Upper lobe of left lung (tissue), 6 donors: ENCODE data around the gene ZNF234. TPM values are rescaled to one million over a fixed set of nuclear protein-coding genes. Genes with fewer than 3 reads are reported as not detected.
"Not testable (repeated sequence)": the region's sequence is repeated elsewhere in the genome, so short reads cannot be mapped to it uniquely, and the experiment has no call there.

Source experiments
- ATAC-seq, 2 donors: fragments of 200-7000 bp; cut with Tn5 transposase; one replicate each; pipeline ENCODE4 v1.9.1; 2022; ENCODE audit warnings: mild to moderate bottlenecking in 2 of 2, moderate library complexity in 2 of 2; ENCODE audit not compliant: low FRiP score in 2 of 2
- DNase-seq, 2 donors: peaks; one replicate each; pipeline ENCODE4 v3.0.0-alpha.2; 2019 to 2020
- H3K27ac ChIP-seq, 4 donors: fragments of 200-600 bp; sonication (generic); one replicate each; pipeline ENCODE4 v1.5.1; 2016 to 2019
- H3K27me3 ChIP-seq, 4 donors: fragments of 200-600 bp; sonication (generic); one replicate each; pipeline ENCODE4 v1.5.1; 2017 to 2019
- H3K36me3 ChIP-seq, 4 donors: fragments of 200-600 bp; sonication (generic); one replicate each; pipeline ENCODE4 v1.5.1; 2016 to 2019
- H3K4me1 ChIP-seq, 4 donors: fragments of 200-600 bp; sonication (generic); one replicate each; pipeline ENCODE4 v1.5.1; 2018 to 2019
- H3K4me3 ChIP-seq, 4 donors: fragments of 200-600 bp; sonication (generic); one replicate each; pipeline ENCODE4 v1.5.1; 2017 to 2019; ENCODE audit warnings: mild to moderate bottlenecking in 2 of 4, moderate library complexity in 1 of 4
- H3K9me3 ChIP-seq, 4 donors: fragments of 200-600 bp; sonication (generic); one replicate each; pipeline ENCODE4 v1.5.1; 2018 to 2019
- EP300 ChIP-seq, 4 donors: sonication (generic); formaldehyde crosslinking; IDR thresholded peaks; one replicate each; pipeline ENCODE4 v1.5.1; 2017; ENCODE audit warnings: antibody characterized with exemption in 4 of 4, control low read depth in 2 of 4
- POLR2A ChIP-seq, 4 donors: fragments of 450-650 bp; IDR thresholded peaks; one replicate each; pipeline ENCODE4 v1.5.1; 2016 to 2017; ENCODE audit warnings: antibody characterized with exemption in 4 of 4, mild to moderate bottlenecking in 2 of 4
- POLR2AphosphoS5 ChIP-seq, 2 donors: sonication (generic); formaldehyde crosslinking; IDR thresholded peaks; one replicate each; pipeline ENCODE4 v1.5.1; 2017; ENCODE audit warnings: antibody characterized with exemption in 2 of 2
- WGBS, 2 donors: methylation state at CpG; one replicate each; pipeline ENCODE4 v1.1.5; 2017 to 2018; 5-methylcytosine and 5-hydroxymethylcytosine counted together
- total RNA-seq, 6 donors: library from RNA; depleted of rRNA in 4 of 6; stranded (reverse); fragments of >200 nt in 4 of 6; gene quantifications; one replicate each; pipeline versions ENCODE4 v1.1.0 to v1.2.1, GENCODE V29; 2016 to 2021
- TF ChIP-seq, protein P1 (sequence below), 6 experiments: fragments of 450-650 bp in 4 of 6; fragments of 200-600 bp in 2 of 6; sonication (generic) in 2 of 6; IDR thresholded peaks; one replicate each; pipeline ENCODE4 v1.5.1; 2016 to 2019; ENCODE audit warnings: antibody characterized with exemption in 6 of 6
- donor health status: DM: no; HTN: no; CAD: no; lungs with moderate emphysema.
- donor health status: DM: no; HTN: yes; CAD: no; lungs with severe emphysema.

The ZNF234 gene
- total RNA-seq, 6 donors from 2014 or later: 4.9 to 25.1 (median 9.5) TPM

- Histone ChIP-seq H3K27me3 (no peaks in the 10 kb centered on the region), H3K9me3 (peaks cover 15 to 29% (median 28%) of the 10 kb centered on the region in 4 donors), H3K4me3 (peak overlapping the region; percentile 64 to 95 (median 71)), H3K27ac (peak overlapping the region; percentile 61 to 81 (median 75)), H3K4me1 (peaks cover 14 to 22% (median 16%) of the 10 kb centered on the region in 4 donors), H3K36me3 (peaks cover 8 to 31% (median 17%) of the 10 kb centered on the region in 4 donors)
- no peak for TF ChIP-seq POLR2A (IDR thresholded peaks at IDR 0.05)
- WGBS, 2 donors: 5 to 7% methylated on average over 7 to 18 of the region's 18 CpGs
- ATAC-seq (peak in 1 of 2 donors; percentile 2), DNase-seq (no peak)
Measured at GRCh38 chr19:44113784-44114390, 27.5 kb upstream of the ZNF234 start.

GRCh38 chr19:44121162-44121561, 20.2 kb upstream of the ZNF234 start:
- H3K27ac ChIP-seq, DNase-seq, H3K4me3 ChIP-seq, ATAC-seq, H3K27me3 ChIP-seq, H3K4me1 ChIP-seq: not testable (repeated sequence)
- peaks cover 27 to 98% (median 72%) of the 10 kb centered on the region in 4 donors for H3K36me3 ChIP-seq
- 95 to 99% methylated on average over 4 of the region's 4 CpGs for WGBS, 2 donors
- H3K9me3 ChIP-seq: peaks cover 13 to 47% (median 43%) of the 10 kb centered on the region in 4 donors

- no peak overlapping the region for H3K27ac ChIP-seq
- peaks cover 15 to 44% (median 36%) of the 10 kb centered on the region in 4 donors for H3K36me3 ChIP-seq
- ATAC-seq (no peak), DNase-seq (no peak)
- no peaks in the 10 kb centered on the region for H3K27me3 ChIP-seq
- TF ChIP-seq, protein P1, sequence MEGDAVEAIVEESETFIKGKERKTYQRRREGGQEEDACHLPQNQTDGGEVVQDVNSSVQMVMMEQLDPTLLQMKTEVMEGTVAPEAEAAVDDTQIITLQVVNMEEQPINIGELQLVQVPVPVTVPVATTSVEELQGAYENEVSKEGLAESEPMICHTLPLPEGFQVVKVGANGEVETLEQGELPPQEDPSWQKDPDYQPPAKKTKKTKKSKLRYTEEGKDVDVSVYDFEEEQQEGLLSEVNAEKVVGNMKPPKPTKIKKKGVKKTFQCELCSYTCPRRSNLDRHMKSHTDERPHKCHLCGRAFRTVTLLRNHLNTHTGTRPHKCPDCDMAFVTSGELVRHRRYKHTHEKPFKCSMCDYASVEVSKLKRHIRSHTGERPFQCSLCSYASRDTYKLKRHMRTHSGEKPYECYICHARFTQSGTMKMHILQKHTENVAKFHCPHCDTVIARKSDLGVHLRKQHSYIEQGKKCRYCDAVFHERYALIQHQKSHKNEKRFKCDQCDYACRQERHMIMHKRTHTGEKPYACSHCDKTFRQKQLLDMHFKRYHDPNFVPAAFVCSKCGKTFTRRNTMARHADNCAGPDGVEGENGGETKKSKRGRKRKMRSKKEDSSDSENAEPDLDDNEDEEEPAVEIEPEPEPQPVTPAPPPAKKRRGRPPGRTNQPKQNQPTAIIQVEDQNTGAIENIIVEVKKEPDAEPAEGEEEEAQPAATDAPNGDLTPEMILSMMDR (IDR thresholded peaks at IDR 0.05): no peak
- no peak for TF ChIP-seq POLR2A (IDR thresholded peaks at IDR 0.05)
- TF ChIP-seq POLR2AphosphoS5 (IDR thresholded peaks at IDR 0.05): no peak
- no peak for TF ChIP-seq EP300 (IDR thresholded peaks at IDR 0.05)
- no peak overlapping the region for H3K4me3 ChIP-seq
- peaks cover 19 to 81% (median 68%) of the 10 kb centered on the region in 4 donors for H3K9me3 ChIP-seq
- H3K4me1 ChIP-seq: no peaks in the 10 kb centered on the region
- WGBS, 2 donors: 95 to 97% methylated on average over 5 of the region's 5 CpGs
Measured at GRCh38 chr19:44131955-44132354, 9.4 kb upstream of the ZNF234 start.

GRCh38 chr19:44142059-44142433, 692 bp downstream of the ZNF234 start:
- DNase-seq (no peak), ATAC-seq (peak in 1 of 2 donors; percentile 21)
- H3K9me3 ChIP-seq: no peaks in the 10 kb centered on the region
- H3K27ac ChIP-seq: peak overlapping the region in 3 of 4 donors; percentile 48 to 82 (median 77)
- H3K4me1 ChIP-seq: peaks cover 5 to 26% (median 17%) of the 10 kb centered on the region in 4 donors
- peak overlapping the region; percentile 69 to 99 (median 82) for H3K4me3 ChIP-seq
- TF ChIP-seq POLR2A (IDR thresholded peaks at IDR 0.05) (no peak), POLR2AphosphoS5 (IDR thresholded peaks at IDR 0.05) (no peak), EP300 (IDR thresholded peaks at IDR 0.05) (no peak)
- TF ChIP-seq, protein P1 (IDR thresholded peaks at IDR 0.05): no peak
- no peaks in the 10 kb centered on the region for H3K27me3 ChIP-seq
- 10 to 17% methylated on average over 12 to 13 of the region's 13 CpGs for WGBS, 2 donors
- H3K36me3 ChIP-seq: peaks cover 3 to 27% (median 10%) of the 10 kb centered on the region in 4 donors

DNA sequence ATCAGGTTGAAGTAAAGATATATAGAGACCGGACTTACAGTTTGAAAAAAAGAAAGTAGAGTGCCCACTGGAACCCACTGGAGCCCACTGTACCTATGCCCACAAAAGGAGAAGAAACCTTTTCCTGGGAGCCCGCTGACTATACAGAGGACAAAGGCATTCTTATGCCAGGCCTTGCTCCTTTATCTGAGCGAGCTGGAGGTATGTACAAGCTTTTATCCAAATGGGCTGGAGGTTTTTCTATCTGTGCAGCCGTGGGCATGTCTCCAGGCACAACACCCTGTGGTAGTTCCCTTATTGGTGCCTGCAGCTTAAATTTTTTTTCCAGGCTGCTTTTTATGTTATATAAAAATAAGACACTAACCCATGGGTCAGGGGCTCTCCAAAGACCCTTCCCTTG, 8.4 kb downstream of the ZNF234 start:
- DNase-seq (no peak), ATAC-seq (no peak)
- TF ChIP-seq, protein P1 (IDR thresholded peaks at IDR 0.05): no peak
- TF ChIP-seq POLR2AphosphoS5 (IDR thresholded peaks at IDR 0.05) (no peak), EP300 (IDR thresholded peaks at IDR 0.05) (no peak), POLR2A (IDR thresholded peaks at IDR 0.05) (no peak)
- Histone ChIP-seq H3K4me3 (no peak overlapping the region), H3K27me3 (no peaks in the 10 kb centered on the region), H3K4me1 (no peaks in the 10 kb centered on the region), H3K27ac (no peak overlapping the region), H3K36me3 (peaks cover 39 to 98% (median 76%) of the 10 kb centered on the region in 4 donors), H3K9me3 (peaks cover 16 to 40% (median 33%) of the 10 kb centered on the region in 4 donors)
- 90 to 92% methylated on average over 4 of the region's 4 CpGs for WGBS, 2 donors

- 95 to 99% methylated on average over 5 of the region's 5 CpGs for WGBS, 2 donors
- no peak overlapping the region for H3K27ac ChIP-seq
- ATAC-seq (no peak), DNase-seq (no peak)
- H3K9me3 ChIP-seq: peaks cover 33 to 55% (median 49%) of the 10 kb centered on the region in 4 donors
- H3K36me3 ChIP-seq: peaks cover 44 to 98% (median 76%) of the 10 kb centered on the region in 4 donors
- TF ChIP-seq, protein P1 (IDR thresholded peaks at IDR 0.05): no peak
- TF ChIP-seq POLR2A (IDR thresholded peaks at IDR 0.05): no peak
- no peak for TF ChIP-seq POLR2AphosphoS5 (IDR thresholded peaks at IDR 0.05)
- TF ChIP-seq EP300 (IDR thresholded peaks at IDR 0.05): no peak
- H3K4me3 ChIP-seq: no peak overlapping the region
- H3K27me3 ChIP-seq: no peaks in the 10 kb centered on the region
- H3K4me1 ChIP-seq: no peaks in the 10 kb centered on the region
Measured at GRCh38 chr19:44151491-44151890, 10.1 kb downstream of the ZNF234 start.
